HCT116 (cell line): ENCODE measurements around the gene TCTA.

Experiments
- CEBPB ChIP-seq: IDR thresholded peaks from 2 replicates; pipeline ENCODE4 v1.6.1; 2012; ENCODE audit warnings: low read depth
- CTCF ChIP-seq, 3 experiments: fragments of 200-600 bp in 1 of 3; sonication (generic) in 1 of 3; IDR thresholded peaks in 2 of 3; conservative IDR thresholded peaks in 1 of 3; 2 replicates each; pipeline ENCODE4 v1.5.1; 2012 to 2017; ENCODE audit warnings: low read depth in 2 of 3, low read length in 2 of 3, antibody characterized with exemption in 1 of 3, borderline replicate concordance in 1 of 3, control low read depth in 1 of 3, mild to moderate bottlenecking in 1 of 3, mixed read lengths in 1 of 3, mixed run types in 1 of 3, moderate library complexity in 1 of 3; ENCODE audit not compliant: insufficient read depth in 1 of 3
- EGR1 ChIP-seq: IDR thresholded peaks from 2 replicates; pipeline ENCODE4 v1.6.1; 2012; ENCODE audit warnings: low read depth
- EZH2 ChIP-seq: fragments of 200-600 bp; sonication (generic); IDR thresholded peaks from 2 replicates; pipeline ENCODE4 v1.6.1; 2017; ENCODE audit warnings: antibody characterized with exemption, mixed run types
- POLR2A ChIP-seq: IDR thresholded peaks from 2 replicates; pipeline ENCODE4 v1.7.0; 2011; ENCODE audit warnings: borderline replicate concordance; ENCODE audit not compliant: insufficient read depth, insufficient read length; ENCODE audit errors: extremely low read depth
- POLR2AphosphoS5 ChIP-seq: IDR thresholded peaks from 2 replicates; pipeline ENCODE4 v1.6.1; 2011; ENCODE audit warnings: mild to moderate bottlenecking, low read depth, low read length, moderate library complexity
- SIN3A ChIP-seq: IDR thresholded peaks from 2 replicates; pipeline ENCODE4 v1.6.1; 2012; ENCODE audit warnings: low read depth
- SP1 ChIP-seq: IDR thresholded peaks from 2 replicates; pipeline ENCODE4 v1.6.1; 2012; ENCODE audit warnings: low read depth
- SRF ChIP-seq: IDR thresholded peaks from 2 replicates; pipeline ENCODE4 v1.6.1; 2012; ENCODE audit warnings: low read depth
- ZBTB33 ChIP-seq: IDR thresholded peaks from 2 replicates; pipeline ENCODE4 v1.6.1; 2011; ENCODE audit warnings: mild to moderate bottlenecking, low read length, moderate library complexity; ENCODE audit not compliant: insufficient replicate concordance; ENCODE audit errors: extremely low read depth
- ZFX ChIP-seq: fragments of 450-650 bp; IDR thresholded peaks from 2 replicates; pipeline ENCODE4 v1.6.1; 2017
- ZNF274 ChIP-seq: fragments of 200-500 bp; sonication (Bioruptor generic); IDR thresholded peaks from 2 replicates; pipeline ENCODE4 v1.6.1; 2014; ENCODE audit warnings: mild to moderate bottlenecking, low read depth, low read length, inconsistent platforms
- TF ChIP-seq, protein P1 (sequence below): IDR thresholded peaks from 2 replicates; pipeline ENCODE4 v1.6.1; 2012; ENCODE audit warnings: low read depth
- TF ChIP-seq, protein P2 (sequence below): IDR thresholded peaks from 2 replicates; pipeline ENCODE4 v1.6.1; 2012

DNA sequence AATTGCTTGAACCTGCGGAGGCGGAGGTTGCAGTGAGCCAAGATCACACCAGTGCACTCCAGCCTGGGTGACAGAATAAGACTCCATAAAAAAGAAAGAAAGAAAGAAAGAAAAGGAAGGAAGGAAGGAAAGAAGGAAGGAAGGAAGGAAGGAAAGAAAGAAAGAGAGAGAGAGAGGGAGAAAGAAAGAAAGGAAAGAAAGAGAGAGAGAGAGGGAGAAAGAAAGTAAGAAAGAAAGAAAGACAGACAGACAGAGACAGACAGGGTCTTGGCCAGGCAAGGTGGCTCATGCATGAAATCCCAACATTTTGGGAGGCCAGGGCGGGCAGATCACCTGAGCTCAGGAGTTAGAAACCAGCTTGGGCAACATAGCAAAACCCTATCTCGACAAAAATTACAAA is 41.4 kb downstream of the TCTA start:
- TF ChIP-seq CTCF (IDR thresholded peaks at IDR 0.05 in 2 of 3, conservative IDR thresholded peaks at IDR 0.05 in 1 of 3; ENCODE audit: borderline replicate concordance in 1 of 3, insufficient read depth in 1 of 3, low read depth in 2 of 3, low read length in 2 of 3): no peak
- no peak for TF ChIP-seq POLR2A
- TF ChIP-seq, protein P1, sequence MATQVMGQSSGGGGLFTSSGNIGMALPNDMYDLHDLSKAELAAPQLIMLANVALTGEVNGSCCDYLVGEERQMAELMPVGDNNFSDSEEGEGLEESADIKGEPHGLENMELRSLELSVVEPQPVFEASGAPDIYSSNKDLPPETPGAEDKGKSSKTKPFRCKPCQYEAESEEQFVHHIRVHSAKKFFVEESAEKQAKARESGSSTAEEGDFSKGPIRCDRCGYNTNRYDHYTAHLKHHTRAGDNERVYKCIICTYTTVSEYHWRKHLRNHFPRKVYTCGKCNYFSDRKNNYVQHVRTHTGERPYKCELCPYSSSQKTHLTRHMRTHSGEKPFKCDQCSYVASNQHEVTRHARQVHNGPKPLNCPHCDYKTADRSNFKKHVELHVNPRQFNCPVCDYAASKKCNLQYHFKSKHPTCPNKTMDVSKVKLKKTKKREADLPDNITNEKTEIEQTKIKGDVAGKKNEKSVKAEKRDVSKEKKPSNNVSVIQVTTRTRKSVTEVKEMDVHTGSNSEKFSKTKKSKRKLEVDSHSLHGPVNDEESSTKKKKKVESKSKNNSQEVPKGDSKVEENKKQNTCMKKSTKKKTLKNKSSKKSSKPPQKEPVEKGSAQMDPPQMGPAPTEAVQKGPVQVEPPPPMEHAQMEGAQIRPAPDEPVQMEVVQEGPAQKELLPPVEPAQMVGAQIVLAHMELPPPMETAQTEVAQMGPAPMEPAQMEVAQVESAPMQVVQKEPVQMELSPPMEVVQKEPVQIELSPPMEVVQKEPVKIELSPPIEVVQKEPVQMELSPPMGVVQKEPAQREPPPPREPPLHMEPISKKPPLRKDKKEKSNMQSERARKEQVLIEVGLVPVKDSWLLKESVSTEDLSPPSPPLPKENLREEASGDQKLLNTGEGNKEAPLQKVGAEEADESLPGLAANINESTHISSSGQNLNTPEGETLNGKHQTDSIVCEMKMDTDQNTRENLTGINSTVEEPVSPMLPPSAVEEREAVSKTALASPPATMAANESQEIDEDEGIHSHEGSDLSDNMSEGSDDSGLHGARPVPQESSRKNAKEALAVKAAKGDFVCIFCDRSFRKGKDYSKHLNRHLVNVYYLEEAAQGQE: no peak
- TF ChIP-seq CEBPB: no peak
- no peak for TF ChIP-seq SIN3A
- no peak for TF ChIP-seq ZNF274
- no peak for TF ChIP-seq ZBTB33
- TF ChIP-seq EZH2: no peak
- TF ChIP-seq SRF: no peak
- TF ChIP-seq ZFX: no peak
- TF ChIP-seq, protein P2, sequence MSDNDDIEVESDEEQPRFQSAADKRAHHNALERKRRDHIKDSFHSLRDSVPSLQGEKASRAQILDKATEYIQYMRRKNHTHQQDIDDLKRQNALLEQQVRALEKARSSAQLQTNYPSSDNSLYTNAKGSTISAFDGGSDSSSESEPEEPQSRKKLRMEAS: no peak
- no peak for TF ChIP-seq EGR1
- no peak for TF ChIP-seq SP1
- TF ChIP-seq POLR2AphosphoS5: no peak
